NCI-H345 treated with DMSO at 0.1 percent for 48 hours (cell line): ENCODE measurements around the gene SIPA1L3.
A peak's percentile ranks its signal among the peaks of the same experiment; 100 is the strongest.

Experiments
- DNase-seq: peaks from one replicate; lab custom pipeline; 2025; ENCODE audit not compliant: unreplicated experiment; lab: John Stamatoyannopoulos, UW

Gene SIPA1L3

GRCh38 chr19:37991841-37992248 lies 84.8 kb downstream of the SIPA1L3 start:
- DNase-seq = no peak

DNA sequence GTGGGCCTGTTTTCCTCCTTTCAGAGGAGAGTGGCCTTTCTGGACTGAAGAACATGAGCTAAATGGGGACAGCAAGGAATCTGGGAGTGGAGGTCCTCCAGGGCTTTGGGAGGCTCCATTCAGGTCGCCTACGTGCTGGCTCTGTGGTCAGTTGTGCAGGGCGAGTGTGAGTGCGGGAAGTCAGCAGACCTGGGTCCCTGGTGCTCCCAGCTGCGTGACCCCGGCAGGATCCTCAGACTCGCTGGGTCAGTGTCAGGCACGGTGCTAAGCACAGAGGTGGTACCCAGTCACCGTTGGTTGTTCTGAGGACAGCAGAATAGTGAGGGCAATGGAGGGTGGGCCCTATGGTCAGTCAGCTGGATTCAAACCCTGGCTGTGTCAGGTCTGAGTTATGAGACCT lies 85.8 kb downstream of the SIPA1L3 start:
- no peak for DNase-seq

DNA sequence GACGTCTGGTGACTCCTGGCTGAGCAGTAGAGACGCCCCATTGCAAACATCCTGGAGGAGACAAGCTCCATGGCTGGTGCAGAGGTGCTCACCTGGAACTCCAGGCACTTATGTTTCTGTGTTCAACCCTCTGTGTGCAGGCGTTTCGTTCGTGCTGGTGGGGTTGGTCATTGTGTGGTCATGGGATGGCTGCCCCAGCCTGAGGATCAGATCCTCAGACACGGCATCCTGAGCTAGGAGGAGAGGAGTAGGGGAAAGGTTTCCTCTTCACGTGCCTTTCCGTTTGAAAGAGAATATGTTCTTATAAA lies 87.8 kb downstream of the SIPA1L3 start:
- DNase-seq = no peak

- no peak for DNase-seq
Measured at GRCh38 chr19:37995346-37995745, 88.3 kb downstream of the SIPA1L3 start.

GRCh38 chr19:37997911-37998344 lies 90.9 kb downstream of the SIPA1L3 start:
- no peak for DNase-seq

DNA sequence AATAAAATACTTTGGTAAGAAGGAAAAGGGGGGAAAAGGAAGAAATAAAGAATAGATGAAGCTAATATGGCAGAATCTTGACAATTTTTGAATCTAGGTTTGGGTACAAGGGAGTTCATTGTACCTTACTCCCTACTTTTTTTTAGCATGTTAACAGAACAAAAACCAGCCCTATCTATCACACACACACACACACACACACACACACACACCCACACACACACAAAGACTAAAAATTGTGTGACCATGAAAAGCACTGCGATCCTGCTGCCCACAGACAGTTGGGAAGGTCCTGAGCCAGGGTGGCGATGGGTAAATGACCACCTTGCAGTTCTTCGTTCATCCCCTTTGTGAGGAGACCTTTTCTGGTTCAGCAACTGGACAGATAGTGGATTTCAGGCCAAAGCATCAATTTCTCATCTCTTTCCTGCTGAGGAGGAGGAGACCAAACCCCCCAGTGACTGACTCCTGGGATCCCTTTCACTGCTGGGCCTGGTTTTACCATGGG lies 91.8 kb downstream of the SIPA1L3 start:
- DNase-seq = no peak

GRCh38 chr19:37999309-38000213 lies 92.6 kb downstream of the SIPA1L3 start:
- DNase-seq = no peak

DNA sequence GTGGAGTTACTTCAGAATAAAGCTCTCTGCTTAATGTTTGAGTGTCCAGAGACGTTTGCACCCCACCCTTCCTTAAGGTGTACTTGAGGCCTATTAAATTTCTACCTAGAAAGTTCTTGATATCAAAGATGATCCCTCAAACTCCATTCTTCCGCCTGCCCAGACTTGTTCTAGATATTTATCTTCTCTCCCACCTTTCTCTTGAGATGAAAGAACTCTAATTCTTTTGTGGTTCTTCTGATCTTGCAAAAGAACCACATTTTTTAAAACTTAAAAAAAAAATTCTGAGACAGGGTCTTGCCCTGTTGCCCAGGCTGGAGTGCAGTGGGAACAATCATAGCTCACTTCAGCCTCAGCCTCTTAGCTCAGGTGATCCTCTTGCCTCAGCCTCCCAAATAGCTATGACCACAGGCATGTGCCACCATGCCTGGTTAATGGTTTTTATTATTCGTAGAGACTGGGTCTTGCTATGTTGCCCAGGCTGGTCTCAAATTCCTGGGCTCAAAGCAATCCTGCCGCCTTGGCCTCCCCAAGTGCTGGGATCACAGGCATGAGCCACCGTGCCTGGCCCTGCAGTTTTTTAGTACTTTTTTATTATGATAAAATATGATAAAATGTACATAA lies 94.3 kb downstream of the SIPA1L3 start:
- no peak for DNase-seq

DNA sequence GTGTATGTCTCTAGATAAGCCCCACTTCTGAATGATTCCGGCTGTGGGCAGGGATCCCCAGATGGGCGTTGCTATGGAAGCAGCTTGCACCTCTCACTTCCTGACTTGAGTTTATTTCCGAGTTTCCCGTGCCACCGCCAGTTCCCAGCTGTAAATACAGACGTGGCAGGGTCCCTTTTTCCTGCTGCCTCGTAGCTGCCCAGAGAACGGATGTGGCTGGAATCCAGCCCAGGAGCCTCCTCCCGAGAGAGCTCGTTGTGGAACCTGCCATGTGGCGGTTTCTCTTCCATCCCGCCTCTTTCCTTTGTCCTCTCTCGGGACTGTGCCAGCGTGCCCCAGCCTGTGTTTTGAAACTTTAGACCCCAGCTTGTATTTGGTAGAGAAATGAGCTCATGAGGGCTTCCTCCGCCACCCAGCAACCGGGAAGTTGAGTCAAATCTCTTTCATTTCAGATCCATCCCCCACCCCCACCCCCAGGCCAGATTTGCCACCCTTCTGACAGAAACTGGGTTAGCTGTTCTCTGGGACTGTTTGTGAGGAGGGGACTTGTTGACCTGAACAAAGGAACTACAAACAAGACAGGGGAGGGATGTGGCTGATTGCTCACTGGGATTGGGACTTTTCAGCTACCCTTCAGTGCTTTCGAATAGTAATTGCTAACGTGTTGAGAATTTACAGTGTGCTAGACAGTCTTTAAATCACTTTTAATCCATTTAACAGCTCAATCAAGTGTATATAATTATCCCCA lies 96.6 kb downstream of the SIPA1L3 start:
- peak; percentile 90 for DNase-seq

DNA sequence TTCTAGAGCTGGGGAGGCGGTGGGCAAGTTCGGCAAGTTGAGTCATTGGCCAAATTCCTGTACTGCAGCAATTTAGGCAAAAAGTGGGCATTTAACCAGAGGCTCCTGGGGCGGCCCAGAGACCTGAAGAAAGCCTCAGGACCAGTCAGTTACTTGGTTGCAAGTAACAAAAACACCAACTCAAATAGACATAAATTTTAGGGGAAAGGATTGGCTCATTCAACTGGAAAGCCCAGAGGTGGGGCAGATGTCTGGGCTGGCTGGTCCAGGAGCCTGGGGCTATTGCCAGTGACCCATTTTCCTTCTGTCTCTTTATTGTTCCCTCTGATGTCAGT lies 97.1 kb downstream of the SIPA1L3 start:
- DNase-seq = no peak

DNA sequence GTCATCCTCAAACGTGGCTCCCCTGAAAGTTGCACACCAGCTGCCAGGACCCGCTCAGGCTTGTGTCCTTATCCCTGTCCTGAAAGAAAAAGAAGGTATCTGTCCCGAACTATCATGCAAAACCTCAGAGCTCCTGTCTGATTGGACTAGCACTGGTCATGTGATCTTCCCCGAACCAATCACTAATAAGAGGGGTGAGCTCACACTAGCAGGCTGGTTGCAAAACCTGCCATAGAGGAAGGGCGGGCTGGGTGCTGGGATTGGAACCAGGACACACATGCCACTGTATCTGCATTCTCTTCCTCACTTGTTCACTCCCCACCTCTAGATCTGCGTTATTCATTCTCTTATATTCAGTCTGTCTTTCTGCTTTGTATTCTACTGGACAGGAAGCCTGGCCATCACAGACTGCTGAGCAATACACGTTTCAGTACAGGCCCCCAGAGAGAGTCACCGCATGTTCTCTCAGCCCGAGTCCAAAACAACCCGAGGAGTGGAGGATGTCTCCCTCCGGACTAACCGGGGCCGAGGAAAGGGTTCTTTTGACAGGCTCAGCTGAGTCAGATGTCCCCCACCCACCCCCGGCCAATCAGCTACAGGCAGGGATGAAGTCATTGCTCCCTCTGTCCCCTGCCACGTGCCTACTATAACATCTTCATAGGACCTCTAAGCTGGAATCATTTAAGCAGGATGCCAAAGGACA lies 97.7 kb downstream of the SIPA1L3 start:
- DNase-seq = peak; percentile 65

GRCh38 chr19:38005224-38005614 lies 98.2 kb downstream of the SIPA1L3 start:
- DNase-seq = no peak

DNA sequence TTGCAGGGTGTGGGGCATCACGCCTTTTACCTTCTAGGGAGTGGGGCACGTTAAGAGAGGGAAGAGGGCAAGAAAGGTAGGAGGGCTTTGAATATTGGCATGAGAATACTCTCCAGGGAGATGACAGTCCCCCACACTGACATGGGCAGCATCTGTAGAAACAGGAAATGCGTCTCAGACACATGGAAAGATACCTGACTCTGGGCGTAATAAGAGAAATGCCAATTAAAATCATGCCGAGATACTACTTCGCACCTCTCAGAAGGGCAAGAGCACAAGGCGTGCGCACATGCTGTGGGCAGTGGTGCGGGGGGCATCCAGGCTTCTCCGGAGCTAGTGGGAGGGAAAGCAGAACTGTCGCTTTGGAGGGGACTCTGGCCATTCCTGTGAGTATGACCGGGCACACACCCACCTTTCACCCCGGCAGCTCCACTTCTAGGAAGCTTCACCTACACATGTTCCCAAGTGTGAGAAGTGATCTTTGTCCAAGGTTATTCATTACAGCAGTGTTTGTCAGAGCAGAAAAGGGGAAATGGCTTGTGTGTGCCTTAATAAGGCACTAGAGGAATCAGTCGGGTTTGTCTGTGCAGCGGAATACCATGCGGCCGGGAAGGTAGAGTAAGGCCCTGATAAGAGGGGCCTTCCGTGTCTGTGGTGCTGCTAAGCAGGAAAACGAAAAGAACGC lies 99.5 kb downstream of the SIPA1L3 start:
- DNase-seq = no peak

DNA sequence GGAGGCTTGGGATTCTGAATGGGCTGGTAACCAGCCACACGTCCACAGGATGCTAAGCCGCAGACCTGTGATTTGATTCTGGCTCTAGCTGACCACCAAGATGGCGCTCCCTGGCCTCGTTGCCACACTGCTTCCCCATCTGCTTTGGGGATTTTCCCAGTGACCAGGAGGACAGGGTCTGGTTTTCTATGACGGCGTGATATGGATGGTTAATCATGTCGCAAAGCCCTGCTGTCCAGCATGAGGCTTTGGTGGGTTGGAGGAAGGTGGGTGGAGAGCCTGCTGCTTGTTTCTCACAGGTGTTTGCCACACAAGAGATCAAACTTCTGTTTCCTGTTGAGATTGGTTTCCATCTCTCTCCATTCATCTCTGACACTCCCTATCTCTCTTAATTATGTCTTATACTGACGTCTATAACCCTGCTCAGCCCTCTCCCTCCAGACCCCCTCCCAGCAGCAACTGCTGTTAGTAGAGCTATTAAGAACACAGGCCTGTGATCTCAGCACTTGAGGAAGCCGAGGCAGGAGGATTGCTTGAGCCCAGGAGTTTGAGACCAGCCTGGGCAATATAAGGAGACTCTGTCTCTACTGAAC lies 102.7 kb downstream of the SIPA1L3 start:
- no peak for DNase-seq

GRCh38 chr19:38011426-38011825 lies 104.4 kb downstream of the SIPA1L3 start:
- no peak for DNase-seq

- no peak for DNase-seq
Measured at GRCh38 chr19:38012290-38012689, 105.3 kb downstream of the SIPA1L3 start.

GRCh38 chr19:38012944-38013343 lies 105.9 kb downstream of the SIPA1L3 start:
- no peak for DNase-seq

DNA sequence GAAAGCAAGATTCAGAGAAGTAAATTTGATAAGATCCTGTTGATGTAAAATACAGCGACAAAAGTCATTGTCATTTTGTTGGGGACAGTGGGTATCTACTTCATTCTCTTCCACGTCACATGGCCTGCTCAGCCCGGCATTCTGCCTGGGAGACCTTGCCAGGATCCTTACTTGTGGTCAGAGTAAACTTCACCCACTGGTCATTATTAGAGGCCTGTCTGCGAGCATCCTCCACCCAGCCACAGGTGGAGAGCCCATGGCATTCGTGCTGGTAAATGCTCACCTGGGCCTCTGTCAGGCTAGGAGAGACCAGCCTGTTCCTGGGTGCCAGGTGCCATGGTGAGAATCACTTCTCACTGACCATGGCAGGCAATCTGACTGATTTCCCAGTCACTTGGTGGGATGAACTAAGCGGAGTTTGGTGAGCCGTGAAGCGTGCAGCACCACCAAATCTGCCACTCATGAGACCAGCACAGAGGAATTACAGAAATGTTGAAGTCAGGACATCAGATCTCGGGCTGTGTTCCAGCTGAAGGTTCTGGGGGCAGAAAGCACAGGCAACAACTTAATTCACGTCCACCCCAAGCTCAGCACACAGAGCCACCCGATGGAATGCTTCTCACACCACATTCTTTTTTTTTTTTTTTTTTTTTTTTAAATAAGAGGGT lies 107.0 kb downstream of the SIPA1L3 start:
- DNase-seq = no peak

DNA sequence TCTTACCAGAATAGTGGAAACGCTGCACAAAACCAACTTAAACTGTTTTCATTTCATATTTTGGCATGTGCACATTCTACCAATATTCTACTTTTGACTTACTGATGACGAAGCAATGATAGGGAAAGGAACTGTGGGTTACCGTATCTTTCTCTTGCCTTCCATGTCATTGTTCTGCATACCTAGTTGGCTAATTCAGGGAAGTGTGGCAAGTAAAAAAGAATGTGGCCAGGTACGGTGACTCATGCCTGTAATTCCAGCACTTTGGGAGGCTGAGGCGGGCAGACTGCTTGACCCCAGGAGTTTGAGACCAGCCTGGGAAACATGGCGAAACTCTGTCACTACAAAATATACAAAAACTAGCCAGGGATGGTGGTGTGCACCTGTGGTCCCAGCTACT lies 108.2 kb downstream of the SIPA1L3 start:
- no peak for DNase-seq

DNA sequence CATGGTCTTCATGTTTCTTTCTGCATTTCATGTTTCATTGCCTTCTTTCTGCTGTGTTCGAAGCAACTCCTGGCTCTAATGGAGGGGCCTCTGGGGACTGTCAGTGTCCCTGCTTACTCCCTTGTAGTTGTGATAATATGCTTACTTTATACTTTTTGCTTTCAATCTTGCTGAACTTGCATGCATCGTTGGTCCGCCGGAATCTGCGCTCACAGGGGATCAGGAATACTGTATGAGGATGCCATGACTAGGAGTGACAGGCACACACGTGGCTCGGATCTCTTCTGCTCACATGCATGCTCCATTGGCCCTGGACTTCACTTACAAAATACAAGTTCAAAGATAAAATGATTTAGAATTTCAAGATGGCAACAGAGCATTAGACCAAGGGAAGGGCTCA lies 108.8 kb downstream of the SIPA1L3 start:
- DNase-seq = no peak
